Stimulated activated CD4-positive, alpha-beta T cell treated with anti-CD3 and anti-CD28 coated beads, Interleukin-15, amount 100 ng/mL, for 24 hours (primary cell): ENCODE results near the gene LRRC17.

Source experiments
- DNase-seq: peaks from one replicate; pipeline ENCODE4 v3.0.0-alpha.2; 2020

The LRRC17 gene

DNA sequence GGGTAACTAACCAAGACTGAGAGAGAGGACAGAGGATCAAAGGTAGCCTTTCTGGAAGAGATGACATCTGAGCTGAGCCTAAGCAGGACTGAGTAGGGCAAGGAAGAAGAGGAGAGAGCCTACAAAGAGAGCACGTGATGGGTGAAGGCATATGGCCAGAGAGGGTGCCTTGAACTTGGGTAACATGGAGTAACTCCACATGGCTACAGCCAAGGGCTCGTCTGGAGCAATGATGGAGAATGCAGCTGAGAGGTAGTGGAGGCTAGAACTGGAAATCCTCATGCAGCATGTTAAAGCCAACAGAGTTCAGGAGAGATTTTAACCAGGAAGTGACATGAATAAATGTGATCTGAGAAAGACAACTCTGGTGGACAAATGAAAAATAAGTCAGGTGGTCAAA is 77.8 kb downstream of the LRRC17 start:
- no peak for DNase-seq

DNA sequence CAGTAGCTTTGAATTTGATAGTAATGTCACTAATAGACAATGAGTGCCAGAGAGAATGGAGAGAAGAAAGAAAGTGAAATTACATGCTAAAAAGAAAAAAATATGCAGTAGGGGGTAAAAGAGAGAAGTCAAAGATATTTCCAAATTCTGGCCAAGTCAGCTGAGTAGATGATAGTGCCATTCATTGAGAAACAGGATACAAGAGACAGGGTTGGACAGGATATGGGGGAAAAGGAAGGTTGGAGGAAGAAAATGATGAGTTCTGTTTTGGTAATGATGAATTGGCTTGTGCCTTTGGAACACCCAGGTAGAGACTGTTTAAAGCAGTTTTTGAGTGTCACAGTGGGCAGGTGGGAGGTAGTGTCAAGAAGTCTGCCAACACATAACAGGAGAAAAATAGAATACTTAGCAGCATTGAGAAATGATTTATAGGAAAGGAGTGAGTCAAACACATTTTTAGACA is 78.3 kb downstream of the LRRC17 start:
- no peak for DNase-seq

DNA sequence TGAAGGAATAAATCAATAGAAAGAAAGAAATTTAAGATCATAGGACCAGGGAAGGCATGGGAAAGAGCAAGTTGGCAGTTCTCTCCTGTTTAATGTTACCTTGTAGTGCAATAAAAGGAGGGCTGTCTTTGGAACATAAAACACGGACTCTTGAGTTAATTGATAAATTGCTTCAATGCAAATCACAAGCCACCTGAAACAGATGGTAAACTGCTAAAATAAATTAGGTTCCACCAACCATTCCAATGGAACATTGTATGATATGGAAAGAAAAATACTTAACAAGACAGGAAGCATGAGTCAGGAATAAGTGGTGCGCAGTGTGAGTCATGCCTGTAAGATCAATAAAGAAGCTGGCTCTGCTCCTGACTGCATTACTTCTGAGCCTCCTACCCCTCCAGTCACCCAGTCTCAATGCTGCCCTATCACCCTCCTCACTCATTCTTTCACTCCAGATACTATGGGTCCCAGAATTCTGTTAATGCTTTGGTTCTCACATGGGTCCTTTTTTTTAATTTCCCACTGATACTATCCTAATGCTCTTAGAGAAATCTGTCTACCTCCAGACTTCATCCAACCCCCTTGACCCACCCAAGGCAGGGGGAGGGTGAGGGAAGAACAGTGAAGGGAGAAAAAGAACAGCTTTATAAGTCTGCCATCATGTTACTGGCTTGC is 78.9 kb downstream of the LRRC17 start:
- DNase-seq: peak; percentile 32

DNA sequence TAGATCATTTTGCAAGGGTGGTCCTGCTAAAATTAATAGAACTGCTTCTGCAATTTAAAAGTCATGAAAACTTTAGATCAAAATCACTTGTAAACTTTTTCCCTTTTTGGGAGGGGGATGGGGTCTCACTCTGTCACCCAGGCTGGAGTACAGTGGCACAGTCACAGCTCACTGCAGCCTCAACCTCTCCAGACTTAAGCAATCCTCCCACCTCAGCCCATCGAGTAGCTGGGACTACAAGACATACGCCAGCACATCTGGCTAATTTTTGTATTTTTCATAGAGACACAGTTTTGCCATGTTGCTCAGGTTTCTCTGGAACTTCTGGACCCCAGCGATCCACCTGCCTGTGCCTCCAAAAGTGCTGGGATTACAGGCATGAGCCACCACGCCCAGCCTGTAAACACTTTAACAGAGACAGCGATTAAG is 79.7 kb downstream of the LRRC17 start:
- DNase-seq: no peak

DNA sequence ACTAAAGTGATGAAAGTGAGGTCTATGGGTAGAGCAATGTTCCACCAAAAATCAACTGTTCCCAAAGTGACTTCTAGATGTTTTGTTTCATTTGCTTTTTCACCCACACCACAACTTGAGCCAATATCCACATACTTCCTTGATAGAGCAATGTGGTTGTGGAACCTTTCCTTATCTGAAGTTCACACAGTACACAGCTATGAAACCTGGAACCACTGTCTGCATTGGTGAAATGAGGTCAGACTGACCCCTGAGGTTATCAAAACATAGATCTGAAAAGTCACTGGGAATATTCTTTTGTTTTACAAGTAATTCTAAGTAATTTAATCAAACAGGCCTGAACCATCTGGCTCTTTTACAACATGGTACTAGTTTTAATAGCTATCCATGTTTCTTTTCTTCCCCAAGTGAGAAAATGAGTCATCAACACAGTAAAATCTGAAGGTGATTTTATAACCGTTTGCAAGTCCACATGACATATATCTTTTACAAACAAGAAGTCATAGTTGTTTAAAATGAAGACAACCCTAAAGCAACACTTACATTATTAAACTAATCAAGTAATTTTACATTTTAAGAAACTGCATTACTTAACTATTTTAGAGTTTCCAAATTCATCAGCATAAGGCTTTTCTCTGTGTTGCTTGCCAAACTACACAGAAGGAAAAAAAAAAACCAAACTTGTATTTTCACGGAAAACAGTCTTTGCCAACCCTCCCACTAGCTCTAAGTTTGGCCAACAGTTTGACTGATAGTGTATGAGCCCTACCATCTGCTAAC is 80.3 kb downstream of the LRRC17 start:
- no peak for DNase-seq

DNA sequence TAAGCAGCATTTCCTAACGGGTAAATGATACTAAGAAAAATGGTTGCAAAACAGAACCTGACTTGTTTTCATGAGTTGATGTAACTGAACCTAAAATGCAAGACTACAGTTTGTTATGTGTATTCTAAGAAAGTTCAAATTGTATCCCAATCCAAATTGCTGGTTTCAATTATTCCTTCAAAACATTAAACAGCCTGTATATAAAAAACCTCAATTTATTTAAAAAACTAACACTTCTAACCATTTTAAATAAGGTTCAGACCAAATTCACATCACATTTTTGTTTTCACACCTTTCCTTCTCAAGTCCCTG is 80.9 kb downstream of the LRRC17 start:
- DNase-seq: no peak

DNA sequence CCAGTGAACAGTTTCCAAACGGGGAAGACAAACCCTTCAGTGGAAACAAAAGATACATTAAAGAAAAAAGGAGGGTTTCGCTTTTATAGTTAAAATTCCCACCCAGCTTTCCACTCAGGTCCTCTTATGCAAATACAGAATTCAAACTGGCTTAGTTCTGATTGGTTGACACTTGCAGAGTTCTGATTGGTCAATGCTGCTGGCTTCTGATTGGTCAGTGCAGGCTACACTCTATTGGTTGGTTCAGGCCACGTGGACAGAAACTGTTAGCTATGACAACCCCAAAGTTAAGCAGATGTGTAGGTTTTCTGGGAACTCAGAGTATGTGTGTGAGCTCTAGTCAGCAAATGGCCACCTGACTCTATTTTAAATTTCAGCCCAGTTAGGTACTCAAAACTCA is 81.8 kb downstream of the LRRC17 start:
- DNase-seq: no peak
